K562 (cell line): Measurements from ENCODE around the gene ULK1. TPM values are rescaled to one million over a fixed set of nuclear protein-coding genes. Genes with fewer than 3 reads are reported as not detected.

Source experiments
- ATAC-seq: fragments of 200-7000 bp; cut with Tn5 transposase; 3 replicates; pipeline ENCODE4 v1.9.1; 2020; ENCODE audit warnings: moderate library complexity
- BruUV-seq: library from RNA; stranded (reverse); fragments of 400-500 nt; replicated peaks from 2 replicates; lab custom pipeline; 2021; lab: Mats Ljungman, UMichigan
- CTCF ChIA-PET: fragments of 300-600 bp; formaldehyde crosslinking; extraction: SDS; loops from one replicate; lab custom pipeline; 2021; ENCODE audit warnings: low intra/inter-chr PET ratio; lab: Yijun Ruan, JAX
- POLR2A ChIA-PET: fragments of 300-600, 350-650 bp; sonication (Branson Sonifier 250); formaldehyde crosslinking; extraction: SDS; loops from one replicate; lab custom pipeline; 2021; ENCODE audit warnings: antibody characterized with exemption, inconsistent platforms; lab: Yijun Ruan, JAX
- DNase-seq, 4 experiments: peaks; one replicate each; pipeline versions ENCODE4 v3.0.0 to v3.0.0-alpha.2; 2011 to 2018; ENCODE audit warnings: low spot score in 3 of 4, mixed read lengths in 3 of 4; ENCODE audit errors: extremely low read depth in 1 of 4
- FAIRE-seq: peaks from 2 replicates; lab custom pipeline; 2011; peaks lifted over from hg19 to GRCh38; lab: Jason Lieb, UNC
- H2AFZ ChIP-seq: 2 replicates; pipeline ENCODE4 v1.6.0; 2011; ENCODE audit warnings: low read depth, low read length, control low read depth, inconsistent platforms
- H3K27ac ChIP-seq: fragments of 200-600 bp; 3 replicates; pipeline ENCODE4 v1.8.0; 2011; ENCODE audit warnings: low read depth, mild to moderate bottlenecking, control low read depth, inconsistent platforms, low read length, moderate library complexity, mixed read lengths; ENCODE audit errors: extremely low read depth
- H3K27me3 ChIP-seq, 2 experiments: fragments of 300-600 bp in 1 of 2; 2 replicates in 1 of 2; 3 replicates in 1 of 2; pipeline versions ENCODE4 v1.6.0 to v1.8.0; 2011; ENCODE audit warnings: inconsistent platforms in 2 of 2, low read length in 2 of 2, mild to moderate bottlenecking in 1 of 2, mixed read lengths in 1 of 2, moderate library complexity in 1 of 2; ENCODE audit not compliant: control insufficient read depth in 2 of 2, insufficient read depth in 2 of 2
- H3K36me3 ChIP-seq: fragments of 300-600 bp; 3 replicates; pipeline ENCODE4 v1.8.0; 2011; ENCODE audit warnings: mild to moderate bottlenecking, low read length, inconsistent platforms; ENCODE audit not compliant: control insufficient read depth, insufficient read depth
- H3K4me1 ChIP-seq, 2 experiments: fragments of 200-600 bp in 1 of 2; replicated peaks in 1 of 2; 2 replicates in 1 of 2; 3 replicates in 1 of 2; pipeline versions ENCODE4 v1.5.1 to v1.8.0; 2011; ENCODE audit warnings: inconsistent platforms in 2 of 2, low read length in 2 of 2, mild to moderate bottlenecking in 1 of 2, mixed read lengths in 1 of 2, moderate library complexity in 1 of 2; ENCODE audit not compliant: control insufficient read depth in 2 of 2, insufficient read depth in 2 of 2
- H3K4me2 ChIP-seq: 2 replicates; pipeline ENCODE4 v1.6.1; 2011; ENCODE audit warnings: low read length, control low read depth, inconsistent platforms, mixed read lengths; ENCODE audit not compliant: insufficient read depth
- H3K4me3 ChIP-seq: fragments of 200-600 bp; sonication (generic), shearing (Covaris generic); 2 replicates; pipeline ENCODE4 v1.5.1; 2016; ENCODE audit warnings: control low read depth, inconsistent platforms
- H3K79me2 ChIP-seq: fragments of 200-600 bp; 3 replicates; pipeline ENCODE4 v1.8.0; 2011; ENCODE audit warnings: low read length, inconsistent platforms; ENCODE audit not compliant: control insufficient read depth, insufficient read depth
- H3K9ac ChIP-seq, 2 experiments: 2 replicates each; pipeline versions ENCODE4 v1.6.0 to v1.6.1; 2011; ENCODE audit warnings: low read depth in 2 of 2, low read length in 2 of 2, control low read depth in 1 of 2, inconsistent platforms in 1 of 2, mild to moderate bottlenecking in 1 of 2, mixed read lengths in 1 of 2; ENCODE audit not compliant: insufficient read depth in 1 of 2
- H3K9me1 ChIP-seq: one replicate; pipeline ENCODE4 v1.6.0; 2011; ENCODE audit warnings: inconsistent platforms, mild to moderate bottlenecking, low read length, moderate library complexity; ENCODE audit not compliant: control insufficient read depth, insufficient read depth
- H3K9me3 ChIP-seq: replicated peaks from 2 replicates; pipeline ENCODE4 v1.5.1; 2011; ENCODE audit warnings: low read depth, low read length, inconsistent platforms; ENCODE audit not compliant: control insufficient read depth, insufficient read depth
- H4K20me1 ChIP-seq: replicated peaks from 2 replicates; pipeline ENCODE4 v1.6.1; 2011; ENCODE audit warnings: low read length, inconsistent platforms, mixed read lengths; ENCODE audit not compliant: control insufficient read depth, insufficient read depth
- ADNP ChIP-seq: fragments of 200-800 bp; sonication (Bioruptor generic); IDR thresholded peaks from 2 replicates; pipeline ENCODE4 v1.6.1; 2016; ENCODE audit warnings: missing genetic modification characterization, missing compliant biosample characterization
- HMG20B ChIP-seq: fragments of 250-450 bp; sonication (Bioruptor Pico); IDR thresholded peaks from 2 replicates; pipeline ENCODE4 v1.5.0; 2021; ENCODE audit warnings: mild to moderate bottlenecking
- POLR2A ChIP-seq: fragments of 450-650 bp; conservative IDR thresholded peaks from 2 replicates; pipeline ENCODE4 v1.6.1; 2016
- POLR2G ChIP-seq: fragments of 200-400 bp; formaldehyde crosslinking; IDR thresholded peaks from 2 replicates; pipeline ENCODE4 v1.6.1; 2017; ENCODE audit warnings: low read depth, mild to moderate bottlenecking, antibody characterized with exemption, low read length, moderate library complexity
- RBM15 ChIP-seq: fragments of 200-400 bp; formaldehyde crosslinking; IDR thresholded peaks from 2 replicates; pipeline ENCODE4 v1.6.1; 2018; ENCODE audit warnings: mild to moderate bottlenecking, low read length, moderate library complexity; ENCODE audit not compliant: insufficient read depth
- SP2 ChIP-seq: IDR thresholded peaks from 2 replicates; pipeline ENCODE4 v1.6.1; 2011; ENCODE audit warnings: mild to moderate bottlenecking, low read depth, low read length, moderate library complexity; ENCODE audit not compliant: poor library complexity, severe bottlenecking; ENCODE audit errors: extremely low read depth
- WGBS: fragments of 100-300 bp; shearing (Covaris generic); methylation state at CpG from one replicate; pipeline ENCODE4 v1.1.6; 2016; ENCODE audit warnings: low coverage, mixed read lengths; ENCODE audit not compliant: insufficient coverage; ENCODE audit errors: missing lambda C conversion rate; 5-methylcytosine and 5-hydroxymethylcytosine counted together
- in situ Hi-C: fragments of 300-500 bp; cut with MboI; formaldehyde crosslinking; loops from 4 replicates; pipeline ENCODE4 v1.15.0; 2018; ENCODE audit warnings: inconsistent platforms, mixed read lengths
- intact Hi-C: fragments of 100-400 bp; cut with micrococcal nuclease; formaldehyde crosslinking; loops from 2 replicates; pipeline ENCODE4 v1.14.2; 2022
- polyA plus RNA-seq, 8 experiments: library from polyadenylated mRNA; depleted of rRNA in 4 of 8; stranded (reverse) in 5 of 8; unstranded in 3 of 8; fragments of >200 nt; fragmentation: Nextera tagmentation in 2 of 8; fragmentation: Illumina TruSeq in 1 of 8; extraction: Ambion mirVana in 2 of 8; extraction: Trizol in 1 of 8; gene quantifications; 2 replicates each; pipeline versions ENCODE4 v1.2.1 to v1.2.3, GENCODE V29; 2011 to 2014; ENCODE audit warnings: inconsistent platforms in 1 of 8, missing spikeins in 1 of 8
- total RNA-seq, 7 experiments: library from RNA; depleted of rRNA in 6 of 7; stranded (reverse); fragments of >200 nt in 6 of 7; fragmentation: Illumina TruSeq in 2 of 7; extraction: Trizol in 2 of 7; gene quantifications; 2 replicates each; pipeline versions ENCODE4 v1.2.1 to v1.2.3, GENCODE V29; 2011 to 2021; ENCODE audit warnings: low replicate concordance in 1 of 7

The ULK1 gene
- total and polyA plus RNA-seq, 9 of the 15 experiments (the other 6 are each of a cell fraction or from before 2014, with no cell fraction given) = 0.15 to 29.4 (median 2.5) TPM

- no peak overlapping the region for H3K27ac ChIP-seq
- no peaks in the 10 kb centered on the region for H4K20me1 ChIP-seq
- no peak overlapping the region for H3K9ac ChIP-seq
- H3K4me1 ChIP-seq = peaks cover 0 to 25% of the 10 kb centered on the region in 2 experiments; a peak in 2 of 5 replicates
- no peaks in the 10 kb centered on the region for H3K27me3 ChIP-seq
- no peak overlapping the region for H3K4me2 ChIP-seq
- in situ Hi-C loops = no loop called here
- ChIA-PET POLR2A (interaction anchor here (0.6 to 2.3 kb wide), 2 partner anchors 10 to 23 kb away, joined by 3 to 6 read pairs; no protein-coding TSS in a partner anchor), CTCF (no interaction called here)
- no peak overlapping the region for H3K4me3 ChIP-seq
- H3K9me1 ChIP-seq = no peaks in the 10 kb centered on the region
- no peaks in the 10 kb centered on the region for H3K9me3 ChIP-seq
- H3K36me3 ChIP-seq = peaks cover 7% of the 10 kb centered on the region; the same call in 1 of the 3 replicates
- DNase-seq (no peak), ATAC-seq (no peak), FAIRE-seq (no peak)
- 0 out of 2 replicates have a peak, but pooled peaks have one; percentile 2 for TF ChIP-seq POLR2A
- TF ChIP-seq SP2 = no peak
- intact Hi-C loops = no loop called here
- BruUV-seq = no TSS peak
- H3K79me2 ChIP-seq = no peaks in the 10 kb centered on the region
- H2AFZ ChIP-seq = no peak overlapping the region
- 90% methylated on average over 14 of the region's 14 CpGs for WGBS
Measured at GRCh38 chr12:131920157-131920508, 25.7 kb downstream of the ULK1 start.

GRCh38 chr12:131920902-131921840, 26.7 kb downstream of the ULK1 start:
- BruUV-seq = no TSS peak
- no peak overlapping the region for H2AFZ ChIP-seq
- no peak for ATAC-seq
- no peaks in the 10 kb centered on the region for H3K79me2 ChIP-seq
- ChIA-PET CTCF (no interaction called here), POLR2A (interaction anchor here (0.6 to 2.6 kb wide), 6 partner anchors 9 to 582 kb away, joined by 3 to 9 read pairs (median 6); no protein-coding TSS in a partner anchor)
- no peaks in the 10 kb centered on the region for H3K9me3 ChIP-seq
- FAIRE-seq = no peak
- no peaks in the 10 kb centered on the region for H4K20me1 ChIP-seq
- H3K27me3 ChIP-seq = no peaks in the 10 kb centered on the region
- WGBS = 84% methylated on average over 31 of the region's 35 CpGs
- H3K9ac ChIP-seq = peak overlapping the region in 1 of 2 experiments; percentile 52; a peak in 1 of 4 replicates
- intact Hi-C loops = no loop called here
- no peak overlapping the region for H3K27ac ChIP-seq
- no peak overlapping the region for H3K4me2 ChIP-seq
- H3K9me1 ChIP-seq = no peaks in the 10 kb centered on the region
- H3K36me3 ChIP-seq = peaks cover 4% of the 10 kb centered on the region; the same call in 1 of the 3 replicates
- H3K4me3 ChIP-seq = no peak overlapping the region
- peaks cover 0 to 19% of the 10 kb centered on the region in 2 experiments; a peak in 2 of 5 replicates for H3K4me1 ChIP-seq
- TF ChIP-seq HMG20B (CRISPR knock-in tag) (no peak), RBM15 (no peak), POLR2G (peak; percentile 74), ADNP (tag) (no peak)
- DNase-seq = no peak
- in situ Hi-C loops = no loop called here
